Uterus (tissue), 2 donors: ENCODE data around the gene FOXA3.

ENCODE experiments used
- POLR2A ChIP-seq, 2 donors: fragments of 450-650 bp; IDR thresholded peaks; one replicate each; pipeline ENCODE4 v1.6.1; 2016; ENCODE audit warnings: antibody characterized with exemption in 2 of 2, mild to moderate bottlenecking in 1 of 2, moderate library complexity in 1 of 2
- TF ChIP-seq, protein P1 (sequence below), 4 experiments: fragments of 200-600 bp in 2 of 4; fragments of 450-650 bp in 2 of 4; sonication (generic) in 2 of 4; IDR thresholded peaks; one replicate each; pipeline ENCODE4 v1.5.1; 2016 to 2019; ENCODE audit warnings: antibody characterized with exemption in 4 of 4, mild to moderate bottlenecking in 2 of 4, moderate library complexity in 1 of 4

DNA sequence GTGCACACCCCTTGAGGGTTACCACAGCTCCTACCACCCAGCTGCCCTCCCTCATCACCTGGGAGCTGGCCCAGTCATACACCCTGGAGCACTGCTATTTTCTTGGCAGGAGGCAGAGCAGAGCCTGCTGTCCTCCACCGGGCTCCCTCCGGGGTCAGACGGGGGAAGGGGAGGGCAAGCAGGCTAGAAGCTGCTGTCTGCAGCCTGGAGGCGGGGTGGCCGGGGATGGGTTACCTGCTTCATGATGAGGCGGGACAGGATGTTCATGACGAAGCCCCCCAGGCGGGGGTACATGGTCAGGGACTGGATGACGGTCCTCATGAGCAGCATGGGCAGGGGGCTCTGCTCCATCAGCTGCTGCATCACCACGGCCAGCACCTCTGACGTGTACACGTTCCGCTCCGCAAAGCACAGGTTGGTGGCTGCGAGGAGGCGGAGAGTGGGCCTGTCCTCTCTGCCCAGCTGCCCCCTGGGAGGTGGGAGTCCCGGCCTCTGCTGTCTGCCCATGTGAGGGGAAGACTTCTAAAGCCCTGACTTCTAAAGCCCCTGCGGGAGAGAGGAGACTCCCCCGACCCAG lies 46.3 kb upstream of the FOXA3 start:
- TF ChIP-seq, protein P1, sequence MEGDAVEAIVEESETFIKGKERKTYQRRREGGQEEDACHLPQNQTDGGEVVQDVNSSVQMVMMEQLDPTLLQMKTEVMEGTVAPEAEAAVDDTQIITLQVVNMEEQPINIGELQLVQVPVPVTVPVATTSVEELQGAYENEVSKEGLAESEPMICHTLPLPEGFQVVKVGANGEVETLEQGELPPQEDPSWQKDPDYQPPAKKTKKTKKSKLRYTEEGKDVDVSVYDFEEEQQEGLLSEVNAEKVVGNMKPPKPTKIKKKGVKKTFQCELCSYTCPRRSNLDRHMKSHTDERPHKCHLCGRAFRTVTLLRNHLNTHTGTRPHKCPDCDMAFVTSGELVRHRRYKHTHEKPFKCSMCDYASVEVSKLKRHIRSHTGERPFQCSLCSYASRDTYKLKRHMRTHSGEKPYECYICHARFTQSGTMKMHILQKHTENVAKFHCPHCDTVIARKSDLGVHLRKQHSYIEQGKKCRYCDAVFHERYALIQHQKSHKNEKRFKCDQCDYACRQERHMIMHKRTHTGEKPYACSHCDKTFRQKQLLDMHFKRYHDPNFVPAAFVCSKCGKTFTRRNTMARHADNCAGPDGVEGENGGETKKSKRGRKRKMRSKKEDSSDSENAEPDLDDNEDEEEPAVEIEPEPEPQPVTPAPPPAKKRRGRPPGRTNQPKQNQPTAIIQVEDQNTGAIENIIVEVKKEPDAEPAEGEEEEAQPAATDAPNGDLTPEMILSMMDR (IDR thresholded peaks at IDR 0.05) = no peak
- TF ChIP-seq POLR2A (IDR thresholded peaks at IDR 0.05) = no peak
